Activated CD4-positive, CD25-positive, alpha-beta regulatory T cell treated with anti-CD3 and anti-CD28 coated beads, Interleukin-2, amount 50 U/mL, for 24 hours (primary cell): ENCODE results near the gene FTH1.

ENCODE experiments used
- ATAC-seq, 2 donors: fragments of 150-1000 bp; cut with Tn5 transposase; one replicate each; pipeline ENCODE4 v1.10.0; 2021; ENCODE audit warnings: mild to moderate bottlenecking in 1 of 2, moderate library complexity in 1 of 2

The FTH1 gene

DNA sequence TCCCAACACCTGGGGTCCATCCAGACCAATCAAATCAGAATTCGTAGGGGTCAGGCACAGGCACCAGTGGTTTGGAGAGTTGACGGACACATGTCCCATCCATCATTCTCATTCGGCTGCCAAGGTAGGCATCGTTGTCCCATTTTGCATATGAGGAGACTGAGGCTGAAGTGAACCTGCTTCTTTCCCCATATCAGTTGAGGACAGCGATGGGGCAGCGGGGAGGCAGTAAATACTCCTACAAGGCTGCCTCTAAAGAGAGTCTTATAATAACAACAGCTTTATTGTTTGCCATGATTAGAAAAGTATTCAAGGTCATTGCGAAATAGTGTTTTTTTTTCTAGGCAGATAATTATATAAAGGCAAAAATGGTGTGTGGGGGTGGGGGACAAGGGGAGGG, 18.9 kb downstream of the FTH1 start:
- ATAC-seq, result no peak

DNA sequence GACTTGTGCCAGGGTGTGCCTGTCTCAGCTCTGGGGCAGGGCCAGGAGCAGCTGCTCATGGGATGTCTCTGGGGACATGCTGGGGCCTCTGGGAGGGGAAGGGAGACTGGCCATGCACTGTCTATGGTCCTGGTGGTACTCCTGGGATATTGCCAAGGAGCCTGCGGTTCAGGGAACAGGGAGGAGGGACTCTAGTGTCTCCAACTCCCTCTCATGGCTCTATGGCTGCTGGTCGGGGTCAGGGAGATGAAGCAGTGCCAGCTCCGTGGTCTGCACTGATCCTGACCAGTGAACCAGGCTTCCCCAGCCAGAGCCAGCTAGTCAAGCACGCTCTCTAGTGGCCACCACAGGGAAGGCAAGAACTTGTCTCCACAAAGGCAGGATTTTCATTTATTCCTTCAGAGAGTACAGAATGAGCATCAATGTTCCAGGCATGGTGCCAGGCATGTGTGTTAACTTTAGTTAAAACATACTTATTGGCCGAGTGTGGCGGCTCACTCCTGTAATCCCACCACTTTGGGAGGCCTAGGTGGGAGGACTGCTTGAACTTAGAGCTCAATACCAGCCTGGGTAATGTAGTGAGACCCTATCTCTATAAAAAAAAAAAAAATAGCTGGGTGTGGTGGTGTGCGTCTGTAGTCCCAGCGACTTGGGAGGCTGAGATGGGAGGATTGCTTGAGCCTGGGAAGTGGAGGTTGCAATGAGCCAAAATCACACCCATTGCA, 19.8 kb downstream of the FTH1 start:
- peak; percentile 28 to 69 for ATAC-seq

DNA sequence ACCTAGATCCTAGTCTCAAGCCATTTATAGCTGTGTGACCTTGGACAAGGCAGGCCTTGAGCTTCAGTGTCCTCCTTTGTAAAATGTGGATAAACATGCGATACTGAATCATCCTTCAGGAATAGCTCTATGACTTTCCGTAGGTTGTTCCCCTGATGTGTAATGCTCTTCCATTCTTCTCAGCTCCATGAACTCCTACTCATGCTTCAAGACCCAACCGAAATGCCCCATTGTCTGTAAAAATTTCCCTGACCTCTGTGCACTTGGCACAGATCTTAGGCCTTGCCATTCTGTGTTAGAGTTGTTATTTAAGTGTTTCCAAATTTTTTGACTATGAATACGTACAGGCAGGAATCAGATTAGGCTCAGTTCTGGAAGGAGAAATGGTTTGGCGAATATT, 20.5 kb downstream of the FTH1 start:
- no peak for ATAC-seq

DNA sequence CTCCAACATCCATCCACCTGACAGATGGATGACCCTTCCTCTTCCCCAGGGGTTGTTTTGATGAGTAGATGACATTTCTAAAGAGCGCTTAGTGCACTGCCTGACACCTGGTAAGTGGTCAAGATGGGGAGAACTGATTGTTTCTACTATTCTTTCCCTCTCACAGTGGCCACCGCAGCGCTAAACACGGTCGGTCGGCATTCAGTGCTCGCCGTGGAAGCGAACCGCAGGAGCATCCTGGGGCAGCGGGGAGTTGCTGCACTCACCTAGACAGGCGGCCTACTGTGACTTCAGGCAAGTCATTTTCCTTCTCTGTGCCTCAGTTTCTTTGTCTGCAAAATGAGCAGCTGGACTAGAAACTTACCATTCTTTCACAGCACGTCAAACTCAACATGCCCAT, 22.2 kb downstream of the FTH1 start:
- no peak for ATAC-seq

DNA sequence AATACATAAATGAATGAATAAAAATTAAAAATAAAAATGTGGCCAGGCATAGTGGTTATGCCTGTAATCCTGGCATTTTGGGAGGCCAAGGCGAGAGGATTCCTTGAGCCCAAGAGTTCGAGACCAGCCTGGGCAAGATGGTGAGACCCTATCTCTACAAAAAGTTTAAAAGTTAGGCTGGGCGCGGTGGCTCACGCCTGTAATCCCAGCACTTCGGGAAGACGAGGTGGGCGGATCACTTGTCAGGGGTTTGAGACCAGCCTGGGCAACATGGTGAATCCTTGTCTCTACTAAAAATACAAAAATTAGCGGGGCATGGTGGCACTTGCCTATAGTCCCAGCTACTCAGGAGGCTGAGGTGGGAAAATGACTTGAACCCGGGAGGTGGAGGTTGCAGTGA, 27.0 kb downstream of the FTH1 start:
- ATAC-seq, result no peak

DNA sequence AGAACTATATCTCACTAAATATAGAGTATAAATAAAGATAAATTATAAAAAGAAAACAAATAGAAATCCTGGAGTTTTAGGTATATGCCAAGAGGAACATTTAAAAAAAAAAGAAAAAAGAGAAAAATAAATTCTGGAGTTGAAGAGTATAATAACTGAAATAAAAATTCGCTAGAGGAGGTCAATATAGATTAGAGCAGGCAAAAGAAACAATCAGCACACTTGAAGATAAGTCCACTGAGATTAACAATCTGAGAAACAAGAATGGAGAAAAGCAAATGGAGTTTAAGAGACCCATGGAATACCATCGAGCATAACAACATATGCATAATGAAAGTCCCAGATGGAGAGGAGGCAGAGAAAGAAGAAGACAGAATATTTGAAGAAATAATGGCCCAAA, 31.6 kb downstream of the FTH1 start:
- ATAC-seq, result no peak

DNA sequence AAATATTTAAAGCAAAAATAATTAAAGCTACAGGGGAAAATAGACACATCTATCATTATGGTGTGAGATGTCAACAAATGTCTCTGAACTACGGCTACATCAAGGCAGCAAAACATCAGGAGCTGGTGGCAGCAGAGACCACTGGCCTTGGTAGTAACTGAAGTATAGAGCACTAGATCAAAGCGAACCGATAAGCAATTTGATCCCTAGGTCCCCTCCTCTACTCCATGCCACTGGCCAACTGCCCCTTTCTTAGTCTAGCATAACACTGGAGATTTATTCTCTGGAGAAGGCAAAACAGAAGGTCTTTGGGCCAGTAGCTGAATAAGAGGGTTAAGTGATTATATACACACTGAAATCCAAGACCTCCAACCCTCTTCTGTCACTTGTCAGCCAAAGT, 36.5 kb downstream of the FTH1 start:
- ATAC-seq, result no peak

DNA sequence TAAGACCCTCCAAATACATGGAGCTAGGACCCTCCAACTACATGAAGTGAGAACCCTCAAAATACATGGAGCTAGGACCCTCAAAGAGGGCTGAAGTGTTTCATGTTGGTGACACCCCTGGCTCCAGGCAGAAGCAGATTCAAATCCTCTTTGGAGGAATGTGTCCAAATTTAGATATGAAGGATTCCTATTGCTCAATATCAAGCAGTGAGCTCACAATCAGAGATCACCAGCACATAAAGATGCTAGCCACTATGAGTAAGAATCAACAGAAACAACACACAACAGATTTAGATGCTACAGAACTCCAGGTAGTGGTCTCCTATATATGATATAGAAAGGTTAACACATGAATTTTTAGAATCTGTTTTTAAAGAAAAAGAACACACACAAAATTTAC, 38.8 kb downstream of the FTH1 start:
- no peak for ATAC-seq

DNA sequence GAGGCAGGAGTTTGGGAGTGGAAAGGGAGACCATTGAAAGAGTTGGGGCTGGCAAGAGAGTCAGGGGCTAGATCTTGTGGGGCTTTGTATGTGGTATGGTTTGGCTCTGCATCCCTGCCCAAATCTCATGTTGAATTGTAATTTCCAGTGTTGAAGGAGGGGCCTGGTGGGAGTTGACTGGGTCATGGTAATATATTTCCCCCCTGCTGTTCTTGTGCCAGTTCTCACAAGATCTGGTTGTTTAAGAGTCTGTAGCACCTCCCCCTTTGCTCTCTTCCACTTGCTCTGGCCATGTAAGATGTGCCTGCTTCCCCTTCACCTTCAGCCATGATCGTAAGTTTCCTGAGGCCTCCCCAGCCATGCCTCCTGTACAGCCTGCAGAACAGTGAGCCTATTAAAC, 39.9 kb downstream of the FTH1 start:
- no peak for ATAC-seq

DNA sequence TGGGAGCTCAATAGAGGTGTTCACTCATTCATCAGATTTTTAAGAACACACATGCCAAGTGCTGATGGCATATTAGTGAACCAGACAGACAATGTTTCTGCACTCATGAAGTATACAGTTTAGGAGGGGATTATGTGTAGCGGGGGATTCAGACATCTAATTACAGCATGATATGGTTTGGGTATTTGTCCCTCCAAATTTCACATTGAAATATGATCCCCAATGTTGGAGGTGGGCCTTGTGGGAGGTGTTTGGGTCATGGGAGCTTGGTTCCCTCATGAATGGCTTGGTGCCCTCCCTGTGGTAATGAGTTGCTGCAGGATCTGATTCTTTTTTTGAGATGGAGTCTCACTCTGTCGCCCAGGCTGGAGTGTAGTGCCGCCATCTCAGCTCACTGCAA, 41.2 kb downstream of the FTH1 start:
- ATAC-seq, result no peak

DNA sequence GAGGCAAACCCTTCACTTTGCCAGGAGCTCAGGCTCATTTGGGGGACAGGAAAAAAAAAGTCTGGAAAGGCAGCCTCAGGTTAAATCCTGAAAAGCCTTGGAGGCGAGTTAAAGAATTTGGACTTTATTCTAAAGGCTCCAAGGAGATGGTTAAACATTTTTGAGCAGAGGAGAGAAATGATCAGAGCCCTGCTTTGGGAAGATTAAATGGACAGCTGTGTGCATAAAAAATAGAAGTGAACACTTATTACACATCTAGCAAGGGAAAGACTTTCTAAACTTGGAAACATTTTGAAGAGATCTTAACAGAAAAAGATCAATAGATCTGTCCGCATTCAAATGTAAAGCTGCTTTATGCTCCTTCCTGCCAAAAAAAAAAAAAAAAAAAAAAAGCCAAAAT, 41.7 kb downstream of the FTH1 start:
- ATAC-seq, result no peak

DNA sequence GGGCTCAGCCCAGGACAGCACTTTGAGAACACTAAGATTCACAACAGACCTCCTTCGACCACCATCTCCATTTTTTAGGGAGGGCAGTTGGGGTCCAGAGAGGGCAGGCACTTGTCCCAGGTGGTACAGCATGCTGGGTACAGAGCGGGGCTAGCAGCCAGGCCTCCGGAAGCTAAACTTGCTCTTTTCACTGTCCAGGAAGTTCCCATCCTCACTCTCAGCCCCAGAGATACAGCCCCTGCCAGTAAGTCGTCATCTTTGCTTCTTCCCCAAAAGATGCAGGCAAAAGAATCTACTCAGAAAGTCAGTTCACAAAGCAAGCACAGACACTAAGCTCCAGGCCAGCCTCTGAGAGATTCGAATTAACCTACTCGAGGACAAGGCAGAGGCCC, 43.4 kb downstream of the FTH1 start:
- no peak for ATAC-seq

DNA sequence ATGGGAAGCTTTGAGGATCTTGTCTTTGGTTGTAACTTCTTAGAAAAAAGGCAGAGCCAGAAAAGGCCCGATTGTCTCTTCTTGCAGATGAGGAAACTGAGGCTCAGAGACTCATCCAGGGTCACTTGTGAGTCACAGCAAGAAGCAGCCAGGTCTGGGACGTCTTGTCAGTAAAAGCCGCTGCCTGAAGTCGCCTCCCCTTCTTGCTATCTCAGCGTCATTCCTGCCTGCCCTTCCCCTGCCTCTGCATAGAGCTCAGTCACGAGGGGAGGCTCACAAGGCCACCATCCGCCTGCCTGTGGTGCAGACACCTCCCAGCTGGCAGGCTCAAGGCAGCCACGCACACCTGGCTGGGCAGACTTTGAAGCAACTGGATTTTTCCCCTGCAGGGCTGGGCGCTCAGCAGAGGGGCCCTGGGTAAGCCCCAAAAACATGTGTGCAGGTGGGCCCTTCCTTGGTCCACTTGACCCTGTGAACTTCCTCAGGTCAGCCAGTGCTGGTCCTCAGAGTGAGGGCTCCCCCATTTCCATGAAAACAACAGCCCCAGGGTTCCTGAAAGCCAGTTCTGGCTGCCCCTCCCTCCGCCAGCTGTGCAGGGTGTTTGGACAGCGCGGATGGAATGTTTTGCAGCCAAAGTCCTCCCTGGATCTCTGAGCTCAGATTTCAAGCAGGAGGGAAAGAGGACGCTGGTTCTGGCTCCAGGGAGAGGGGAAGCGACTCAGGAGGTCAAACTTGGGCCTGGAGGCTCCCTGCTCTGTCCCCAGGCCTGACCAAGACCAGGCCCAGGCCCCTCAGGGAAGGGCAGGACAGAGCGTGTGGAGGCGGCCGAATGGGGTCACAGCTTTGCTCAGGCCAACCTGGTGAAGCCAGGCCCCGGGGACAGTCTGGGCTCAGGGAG, 44.0 kb downstream of the FTH1 start:
- no peak for ATAC-seq

DNA sequence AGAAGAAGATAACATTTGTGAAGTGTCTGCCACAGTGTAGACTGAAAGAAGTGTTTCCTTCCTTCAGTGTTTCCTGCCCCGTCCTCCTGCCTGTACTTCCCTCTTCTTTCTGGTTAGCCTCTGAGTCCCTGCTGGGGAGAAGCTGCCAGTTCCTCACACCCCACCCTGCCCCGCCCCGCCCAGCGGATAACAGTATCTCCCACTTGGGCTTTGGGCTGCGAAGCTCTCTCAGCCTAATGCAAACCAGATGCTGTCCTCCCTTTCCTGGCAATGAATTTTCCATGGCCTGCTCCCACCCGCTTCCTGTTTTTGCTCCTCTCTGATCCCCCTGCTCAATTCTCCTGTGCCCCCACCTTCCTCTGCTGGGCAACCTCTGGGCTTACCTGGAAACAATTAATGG, 44.9 kb downstream of the FTH1 start:
- ATAC-seq, result no peak

DNA sequence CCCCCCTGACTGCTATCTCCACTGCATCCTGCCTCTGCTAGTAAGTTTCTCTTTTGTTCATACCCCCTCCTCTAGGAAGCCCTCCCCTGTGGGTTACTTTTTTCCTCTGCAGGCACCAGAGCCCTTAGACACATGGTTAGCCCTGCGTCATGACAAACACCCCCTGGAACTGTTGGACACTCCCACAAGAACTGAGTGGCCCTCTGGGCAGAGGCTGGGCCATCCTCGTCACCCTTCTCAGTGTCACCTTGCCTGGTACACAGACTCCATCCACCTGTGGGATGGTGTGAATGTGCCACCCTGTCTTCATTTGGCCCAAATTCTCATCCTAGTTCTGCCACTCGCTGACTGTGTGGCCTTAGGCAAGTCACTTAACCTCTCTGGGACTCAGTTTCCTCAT, 46.0 kb downstream of the FTH1 start:
- ATAC-seq, result no peak

DNA sequence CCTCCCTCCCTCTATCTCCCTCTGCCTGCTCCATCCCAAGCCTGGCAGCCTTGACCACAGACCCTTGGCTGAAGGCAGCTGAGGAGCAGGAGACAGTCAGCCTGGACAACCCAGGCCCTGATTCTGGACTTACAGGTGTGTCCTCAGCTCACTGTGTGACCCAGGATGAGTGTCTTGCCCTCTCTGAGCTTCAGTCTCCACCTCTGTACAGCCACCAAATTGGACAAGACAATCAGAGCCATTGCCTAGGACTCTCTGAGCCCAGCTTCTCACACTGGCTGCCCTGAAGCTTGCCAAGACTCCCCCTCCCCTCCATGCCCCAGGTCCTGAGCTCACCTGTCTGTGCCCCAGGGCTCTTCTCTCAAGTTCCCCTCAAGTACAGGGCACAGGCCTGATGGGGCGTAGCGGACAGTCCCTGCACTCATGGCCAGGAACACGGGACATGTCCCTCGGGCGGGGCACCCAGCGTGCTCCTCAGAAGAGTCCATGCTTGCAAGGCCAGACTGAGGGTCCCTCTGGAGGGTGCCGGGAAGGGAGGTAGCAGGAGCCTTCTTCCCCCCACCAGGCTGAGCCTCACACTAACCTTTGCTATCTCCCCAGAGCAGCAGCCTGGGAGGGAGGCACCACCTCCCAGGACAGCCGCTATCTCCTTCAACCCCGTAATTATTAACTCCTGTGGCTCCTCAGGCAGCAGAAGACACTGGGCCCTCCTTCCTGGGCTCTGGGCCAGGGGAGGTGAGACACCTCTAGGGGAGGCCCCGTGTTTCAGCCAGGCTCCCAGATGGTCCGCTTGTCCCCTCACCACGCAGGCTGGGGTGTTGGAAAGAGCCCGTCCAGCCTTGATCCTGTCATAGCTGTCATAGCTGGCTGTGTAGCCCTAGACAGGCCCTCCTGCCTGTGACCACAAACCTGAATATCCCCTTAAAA, 47.5 kb downstream of the FTH1 start:
- no peak for ATAC-seq

DNA sequence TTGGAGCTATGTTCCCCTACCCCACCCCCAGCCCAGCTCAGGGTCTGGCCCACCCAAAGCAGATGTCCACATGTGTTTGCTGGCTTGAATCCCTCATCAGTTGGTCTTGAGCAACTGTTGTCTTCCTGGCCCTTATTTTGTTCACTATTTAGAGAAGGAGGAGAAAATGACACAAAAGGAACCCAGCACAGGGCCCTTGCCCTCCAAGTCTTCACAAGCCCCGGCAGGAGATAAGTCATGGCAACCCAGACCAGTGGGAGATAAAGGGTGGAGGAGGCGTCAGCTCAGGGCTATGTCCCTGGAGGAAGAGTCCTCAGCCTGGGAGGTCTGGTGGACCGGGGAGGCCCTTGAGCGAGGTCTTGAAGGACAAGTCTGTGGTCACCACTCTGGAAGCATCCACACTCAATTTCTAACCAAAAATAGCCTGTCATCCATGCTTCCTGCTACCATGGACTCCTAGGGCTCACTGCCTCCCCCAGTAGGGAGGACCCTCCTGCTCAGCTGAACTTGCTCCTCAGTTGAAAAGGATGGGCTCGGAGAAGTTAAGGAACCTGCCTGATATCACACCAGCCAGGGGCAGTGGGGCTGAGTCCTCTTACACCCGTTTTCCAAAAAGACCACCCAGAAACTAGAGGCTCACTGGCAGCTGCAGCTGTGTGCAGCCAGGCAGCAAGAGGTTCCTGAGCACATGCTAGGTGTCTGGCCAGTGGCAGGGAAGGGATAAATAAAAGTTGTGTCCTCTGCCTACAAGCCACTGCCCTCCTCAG, 48.3 kb downstream of the FTH1 start:
- ATAC-seq, result no peak

DNA sequence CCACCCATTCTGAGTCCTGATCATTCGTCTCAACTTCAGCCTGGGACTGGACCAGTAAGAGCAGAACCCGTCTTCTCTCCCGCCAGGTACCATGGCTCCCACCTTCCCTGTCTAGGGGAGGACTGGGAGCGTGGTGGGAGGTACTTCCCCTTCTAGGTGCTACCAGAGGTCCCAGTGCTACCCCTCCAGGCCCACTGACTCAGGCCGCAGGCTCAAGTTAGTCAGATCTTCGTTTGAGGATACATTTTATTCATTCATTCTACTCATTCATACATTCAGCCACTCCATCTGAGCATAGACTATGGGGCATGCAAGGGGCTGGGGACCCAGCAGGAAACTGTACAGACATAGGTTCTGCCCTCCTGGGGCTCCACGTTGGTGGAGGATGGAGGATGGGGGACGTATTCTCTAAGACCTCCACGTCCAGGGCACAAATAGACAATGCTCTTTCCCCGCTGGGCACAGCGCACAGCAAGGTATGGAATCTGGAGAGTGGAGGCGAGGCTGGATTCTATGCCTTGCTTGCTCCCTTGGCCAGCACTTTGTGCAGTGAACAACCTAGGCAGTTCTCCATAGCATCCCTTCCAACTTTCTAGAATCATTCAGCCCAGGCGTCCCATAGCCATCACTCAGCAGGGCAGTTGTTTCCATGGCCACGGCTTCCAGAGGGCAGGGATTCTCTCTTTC, 49.0 kb downstream of the FTH1 start:
- no peak for ATAC-seq

DNA sequence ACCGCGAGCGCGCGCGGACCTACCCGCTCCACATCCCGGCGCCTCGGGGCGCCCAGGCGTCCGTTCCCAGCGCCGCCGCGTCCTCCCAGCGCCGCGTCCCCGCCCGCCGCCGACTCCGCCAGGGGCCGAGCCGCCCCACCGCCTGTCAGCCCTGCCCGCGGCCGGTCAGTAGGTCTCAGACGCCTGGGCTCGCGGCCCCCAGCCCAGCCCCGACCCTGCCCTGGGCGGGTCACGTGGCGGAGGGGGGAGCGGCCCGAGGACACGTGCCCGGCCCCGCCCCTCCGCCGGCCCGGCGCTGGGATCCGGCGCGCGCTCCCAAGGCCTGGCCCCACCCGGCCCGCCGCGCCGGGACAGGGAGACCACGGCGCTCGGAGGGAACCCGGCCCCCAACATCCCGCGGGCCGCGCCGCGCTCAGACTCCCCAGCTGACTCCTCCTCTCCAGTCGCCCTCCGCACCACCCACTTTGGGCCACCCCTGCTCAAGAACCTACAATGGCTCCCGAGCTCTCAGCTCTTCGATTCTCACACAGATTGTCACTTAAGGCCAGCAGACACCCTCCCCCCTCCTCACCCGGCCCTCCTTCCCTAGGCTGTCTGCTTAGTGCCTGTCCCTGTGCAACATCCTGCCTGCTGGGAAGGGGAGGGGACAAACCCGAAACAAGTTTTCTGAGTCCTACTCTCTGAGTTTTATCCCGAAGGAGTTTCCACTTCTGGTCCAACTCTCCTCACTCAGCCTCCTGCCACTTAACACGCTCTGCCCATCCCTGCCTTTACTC, 49.9 kb downstream of the FTH1 start, which contains the start of gene RAB3IL1:
TSS of gene RAB3IL1 (minus strand) at position 233 of the 776 bp plus-strand sequence. CDS start at position 34, 199 bp downstream.
- peak; percentile 22 to 27 for ATAC-seq

DNA sequence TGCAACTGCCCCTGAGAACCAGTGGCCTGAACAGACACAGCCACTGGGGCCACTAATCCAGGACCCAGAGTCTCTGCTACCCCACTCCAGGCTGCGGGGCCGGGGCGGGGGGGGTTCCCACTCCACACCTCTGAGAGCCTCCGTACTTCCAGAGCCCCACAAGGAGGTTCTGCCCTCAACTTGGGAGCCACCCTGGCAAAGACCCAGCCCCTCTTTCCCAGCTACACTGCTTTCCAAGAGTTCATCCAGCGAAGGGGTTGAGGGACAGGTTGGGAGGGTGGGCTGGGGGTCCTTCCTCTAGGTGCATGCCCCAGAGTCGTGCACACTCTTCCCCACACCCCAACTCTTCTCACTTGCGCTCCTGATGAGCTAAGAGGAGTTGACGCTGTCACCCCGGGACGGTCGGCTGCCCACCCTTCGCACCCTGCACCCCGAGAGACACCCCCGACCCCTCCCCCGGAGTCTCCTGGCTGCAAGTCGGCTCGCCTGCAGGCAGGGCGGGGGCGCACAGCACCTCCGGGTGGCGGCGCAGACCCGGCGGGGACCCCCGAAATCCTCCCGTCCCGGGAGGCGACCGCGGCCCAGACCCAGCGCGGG, 50.6 kb downstream of the FTH1 start:
- ATAC-seq, result no peak
